Activated T-cell treated with anti-CD3 and anti-CD28 coated beads for 24 hours (primary cell): ENCODE measurements around the gene TMEM119.

ENCODE experiments used
- DNase-seq: peaks from one replicate; pipeline ENCODE4 v3.0.0-alpha.2; 2020; ENCODE audit warnings: low read depth

The TMEM119 gene

GRCh38 chr12:108597559-108598471 is at the start of gene TMEM119:
TSS of gene TMEM119 (minus strand) at chr12:108598084. CDS start at chr12:108592383, 5,701 bp downstream.
- no peak for DNase-seq

GRCh38 chr12:108646600-108647579 is 49.0 kb upstream of the TMEM119 start:
- DNase-seq: no peak

GRCh38 chr12:108645686-108646599 is 48.1 kb upstream of the TMEM119 start:
- no peak for DNase-seq

GRCh38 chr12:108644811-108645120 is 46.9 kb upstream of the TMEM119 start:
- DNase-seq: no peak

GRCh38 chr12:108643941-108644810 is 46.3 kb upstream of the TMEM119 start:
- DNase-seq: no peak

- DNase-seq: no peak
These were observed 45.2 kb upstream of the TMEM119 start for GRCh38 chr12:108642899-108643654.

GRCh38 chr12:108642269-108642870 is 44.5 kb upstream of the TMEM119 start:
- DNase-seq: no peak

- DNase-seq: no peak
These were observed 43.8 kb upstream of the TMEM119 start for GRCh38 chr12:108641446-108642268.

- no peak for DNase-seq
These were observed 43.0 kb upstream of the TMEM119 start for GRCh38 chr12:108640802-108641445.

GRCh38 chr12:108638997-108639822 is 41.3 kb upstream of the TMEM119 start:
- DNase-seq: no peak

GRCh38 chr12:108638141-108638827 is 40.4 kb upstream of the TMEM119 start:
- no peak for DNase-seq

- DNase-seq: no peak
These were observed 39.5 kb upstream of the TMEM119 start for GRCh38 chr12:108637222-108637971.

GRCh38 chr12:108635997-108636808 is 38.3 kb upstream of the TMEM119 start:
- no peak for DNase-seq

GRCh38 chr12:108635201-108635996 is 37.5 kb upstream of the TMEM119 start:
- no peak for DNase-seq
